Stimulated activated naive CD4-positive, alpha-beta T cell (primary cell): Measurements from ENCODE around the gene LGALS1.

Source experiments
- DNase-seq, 6 experiments: peaks; one replicate each; lab custom pipeline; 2025; lab: John Stamatoyannopoulos, UW

LGALS1 gene

DNA sequence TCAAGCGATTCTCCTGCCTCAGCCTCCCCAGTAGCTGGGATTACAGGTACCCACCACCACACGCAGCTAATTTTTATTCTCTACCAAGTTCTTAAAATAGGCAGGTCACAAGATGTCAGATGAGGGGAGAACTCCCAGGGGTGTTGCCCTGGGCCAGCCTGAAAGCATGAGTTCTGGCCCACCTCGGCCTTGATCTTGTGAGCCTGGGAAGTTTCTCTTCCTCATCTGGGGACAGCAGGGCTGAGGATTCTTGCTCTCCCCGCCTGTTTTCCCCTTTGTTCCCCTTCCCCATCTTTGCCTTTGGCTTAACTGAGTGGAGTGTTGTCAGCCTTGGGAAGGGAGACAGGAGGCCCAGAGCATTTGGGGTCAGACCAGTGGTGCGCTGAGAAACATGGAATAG is 13.4 kb upstream of the LGALS1 start:
- DNase-seq: no peak

DNA sequence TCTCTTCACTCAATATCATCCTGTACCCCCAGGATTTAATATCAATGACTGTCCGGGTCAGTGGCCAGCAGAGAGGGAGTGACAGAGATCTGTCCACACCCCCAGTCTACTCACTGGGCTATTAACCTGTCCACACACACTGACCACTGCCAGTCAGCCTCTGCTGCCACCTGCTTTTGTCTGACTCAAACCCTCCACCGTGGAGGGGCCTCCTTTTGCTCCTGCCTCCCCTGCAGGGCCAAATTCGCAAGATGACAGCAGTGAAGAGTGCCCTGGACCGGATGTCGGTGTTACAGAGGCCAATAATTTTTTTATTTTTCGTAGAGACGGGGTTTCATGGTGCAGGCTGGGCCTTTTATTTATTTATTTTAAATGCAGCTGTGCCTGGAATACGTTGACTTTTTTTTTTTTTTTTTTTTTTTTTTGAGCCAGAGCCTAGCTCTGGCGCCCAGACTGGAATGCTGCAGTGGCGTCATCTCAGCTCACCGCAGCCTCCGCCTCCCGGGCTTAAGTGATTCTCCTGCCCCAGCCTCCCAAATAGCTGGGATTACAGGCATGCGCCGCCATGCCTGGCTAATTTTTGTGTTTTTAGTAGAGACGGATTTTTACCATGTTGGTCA is 11.8 kb upstream of the LGALS1 start:
- no peak for DNase-seq

DNA sequence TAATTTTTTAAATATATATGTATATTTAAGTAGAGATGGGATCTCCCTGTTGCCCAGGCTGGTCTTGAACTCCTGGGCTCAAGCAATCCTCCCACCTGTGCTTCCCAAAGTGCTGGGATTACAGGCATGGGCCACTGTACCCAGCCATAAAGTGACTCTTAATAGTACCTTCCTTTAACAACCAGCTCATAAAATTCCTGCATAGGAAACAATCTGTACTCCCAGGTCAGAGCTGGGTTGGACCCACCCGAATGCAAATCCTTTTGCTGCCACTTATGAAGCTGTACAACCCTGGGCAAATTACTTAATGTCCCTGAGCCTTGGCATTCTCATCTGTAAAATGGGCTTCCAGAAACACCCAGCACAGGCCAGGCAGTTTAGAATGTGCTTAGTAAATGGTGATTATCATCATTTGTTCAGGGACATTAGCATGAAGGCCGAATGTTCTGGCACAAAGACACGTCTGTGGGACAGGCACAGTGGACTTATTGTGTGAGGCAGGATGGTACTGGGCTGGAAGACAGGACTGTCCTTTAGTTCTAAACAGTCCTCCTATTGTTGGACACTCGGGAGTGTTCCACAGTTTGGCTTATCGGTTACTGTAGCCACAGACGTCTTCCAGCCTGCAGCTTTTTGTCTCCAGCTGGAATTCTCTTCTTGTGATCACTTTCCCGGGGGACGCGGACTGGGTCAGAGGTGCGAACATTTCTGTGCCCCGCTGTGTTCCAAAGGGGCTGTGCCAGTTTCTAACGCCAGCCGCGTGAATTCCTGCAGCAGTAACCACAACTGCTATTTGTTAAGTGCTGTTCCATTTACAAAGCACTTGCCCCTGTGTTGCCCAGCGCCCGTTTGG is 11.0 kb upstream of the LGALS1 start:
- DNase-seq: no peak

DNA sequence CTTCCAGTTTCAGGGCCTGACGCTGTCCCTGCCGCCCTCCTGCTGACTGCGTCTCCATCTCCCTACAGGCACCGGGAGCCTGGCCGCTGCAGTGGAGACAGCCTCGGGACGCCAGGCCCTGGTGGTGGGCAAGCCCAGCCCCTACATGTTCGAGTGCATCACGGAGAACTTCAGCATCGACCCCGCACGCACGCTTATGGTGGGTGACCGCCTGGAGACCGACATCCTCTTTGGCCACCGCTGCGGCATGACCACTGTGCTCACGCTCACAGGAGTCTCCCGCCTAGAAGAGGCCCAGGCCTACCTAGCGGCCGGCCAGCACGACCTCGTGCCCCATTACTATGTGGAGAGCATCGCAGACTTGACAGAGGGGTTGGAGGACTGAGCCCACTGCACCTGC is 9.9 kb upstream of the LGALS1 start:
- DNase-seq: no peak

DNA sequence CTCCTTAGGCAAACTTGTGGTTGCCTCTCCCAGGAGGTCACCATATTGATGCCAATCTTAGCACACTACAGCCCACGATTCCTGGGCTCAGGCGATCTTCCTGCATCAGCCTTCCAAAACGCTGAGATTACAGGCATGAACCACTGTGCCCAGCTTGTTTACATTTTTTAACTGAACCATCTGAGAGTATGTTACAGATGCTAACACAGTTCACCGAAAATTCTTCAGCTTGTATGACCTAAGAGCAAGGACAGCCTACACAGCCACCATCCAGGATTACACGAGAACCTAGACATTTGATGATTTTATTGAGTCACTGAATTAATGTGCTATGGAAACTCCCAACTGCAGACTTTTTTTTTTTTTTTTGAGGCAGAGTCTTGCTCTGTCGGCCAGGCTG is 5.8 kb upstream of the LGALS1 start:
- no peak for DNase-seq

DNA sequence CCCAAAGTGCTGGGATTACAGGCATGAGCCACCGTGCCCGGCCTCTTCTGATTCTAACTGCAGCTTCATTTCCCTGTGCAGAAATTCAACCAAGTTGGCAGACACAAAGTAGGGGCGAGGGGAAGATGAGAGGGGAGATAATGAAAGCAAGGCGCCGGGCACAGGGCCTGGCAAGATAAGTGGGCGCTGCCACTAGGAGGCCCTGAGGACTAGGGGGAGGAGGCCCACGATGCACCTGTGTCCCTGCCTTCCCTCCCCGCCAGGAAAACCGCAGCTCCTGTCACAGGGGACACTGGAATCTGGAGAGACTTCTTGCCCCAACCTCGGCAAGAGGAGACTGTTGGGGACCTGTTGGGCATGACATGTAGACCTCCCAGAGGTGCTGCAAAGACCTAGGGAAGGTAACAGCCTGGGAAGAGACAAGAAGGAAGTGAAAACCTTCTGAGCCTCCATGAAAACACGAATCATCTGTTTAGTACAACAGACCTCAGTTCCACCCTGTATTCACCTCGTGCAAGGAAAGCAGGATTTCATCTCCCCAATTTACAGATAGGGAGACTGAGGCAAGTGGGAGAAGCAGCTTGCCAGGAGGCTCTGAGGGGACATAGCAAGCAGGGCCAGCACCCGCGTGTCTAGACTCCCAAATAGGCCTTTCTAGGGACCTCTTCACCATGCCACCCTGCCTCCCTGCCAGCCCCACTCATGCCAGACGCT is 3.1 kb upstream of the LGALS1 start:
- peak; percentile 14 to 49 (median 25) for DNase-seq

DNA sequence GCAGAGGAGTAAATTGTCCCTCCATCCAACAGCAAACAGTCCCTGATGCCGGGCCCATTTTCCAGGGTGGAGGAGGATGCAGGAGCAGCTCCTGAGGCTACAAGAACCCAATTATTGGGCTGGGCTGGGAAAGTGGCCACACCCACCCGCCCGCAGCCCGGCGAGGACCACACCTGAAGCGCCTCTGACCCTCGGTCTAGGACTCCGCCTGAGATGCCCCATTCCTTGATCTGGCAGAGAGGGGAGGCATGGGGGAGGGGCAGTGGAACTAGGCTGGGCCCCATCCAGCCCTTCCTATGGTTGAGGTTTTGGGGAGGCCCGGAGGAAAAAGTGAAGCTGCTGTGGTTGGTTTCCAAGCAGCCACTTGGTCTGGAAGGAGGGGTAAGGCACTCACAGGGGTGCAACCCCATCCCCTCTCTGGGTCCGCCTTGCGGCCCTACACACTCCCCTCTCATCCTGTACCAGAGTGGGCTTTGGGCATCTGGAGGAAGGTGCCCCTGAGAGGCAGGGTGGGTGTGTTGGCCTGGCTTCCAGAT is 2.4 kb upstream of the LGALS1 start:
- DNase-seq: no peak

DNA sequence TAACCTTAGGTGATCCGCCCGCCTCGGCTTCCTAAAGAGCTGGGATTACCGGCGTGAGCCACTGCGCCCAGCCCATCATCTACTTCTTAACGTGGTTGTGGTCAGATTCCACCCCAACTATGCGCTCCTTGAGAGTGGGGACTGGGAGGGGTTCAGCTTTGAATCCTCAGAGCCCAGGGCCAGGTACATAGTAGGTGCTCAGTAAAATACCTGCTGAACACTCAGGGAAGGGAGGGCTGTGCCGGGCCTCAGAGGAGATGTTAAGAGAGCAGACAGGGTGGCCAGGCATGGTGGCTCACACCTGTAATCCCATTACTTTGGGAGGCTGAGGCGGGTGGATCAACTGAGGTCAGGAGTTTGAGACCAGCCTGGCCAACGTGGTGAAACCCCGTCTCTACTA is 1.2 kb upstream of the LGALS1 start:
- DNase-seq: no peak

DNA sequence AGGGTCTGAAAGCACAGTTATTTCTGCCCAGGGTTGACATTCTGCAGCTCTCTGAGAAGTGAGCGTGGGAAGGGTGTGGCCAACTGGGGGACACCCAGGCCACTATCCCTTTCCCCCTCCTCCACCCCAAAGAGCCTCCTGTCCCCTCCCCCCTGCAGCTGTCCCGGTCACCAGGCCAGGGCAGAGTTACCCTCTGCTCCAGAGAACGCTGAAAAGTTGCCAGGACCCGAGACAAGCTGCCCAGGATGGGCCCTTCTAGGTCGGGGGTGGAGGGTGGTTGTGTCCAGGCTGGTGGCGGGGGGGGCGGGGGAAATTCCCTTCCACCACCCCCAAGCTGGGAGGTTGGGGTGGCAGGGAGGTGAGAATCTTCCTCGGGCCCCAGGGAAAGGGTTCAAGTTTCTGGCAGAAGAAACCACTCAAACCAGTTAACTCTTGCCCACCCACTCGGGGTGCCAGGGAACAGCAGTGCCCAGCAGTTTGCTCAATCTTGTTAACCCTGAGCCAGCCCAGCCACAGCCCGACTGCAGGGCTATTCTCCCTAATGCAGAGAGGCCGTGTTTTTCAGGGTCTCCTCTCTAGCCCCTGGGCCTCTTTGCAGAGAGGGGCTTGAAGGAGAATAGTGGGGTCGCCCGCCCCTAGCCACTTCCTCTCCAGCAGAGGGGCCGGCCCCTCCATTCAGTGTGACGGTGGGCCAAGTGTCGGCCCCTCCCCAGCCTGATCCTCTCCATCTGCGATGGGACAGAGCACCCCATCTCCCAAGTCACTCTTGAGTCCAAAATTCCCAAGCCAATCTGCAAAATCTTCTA is 697 bp downstream of the LGALS1 start:
- DNase-seq: peak in 2 of 6 experiments; percentile 26 to 32

DNA sequence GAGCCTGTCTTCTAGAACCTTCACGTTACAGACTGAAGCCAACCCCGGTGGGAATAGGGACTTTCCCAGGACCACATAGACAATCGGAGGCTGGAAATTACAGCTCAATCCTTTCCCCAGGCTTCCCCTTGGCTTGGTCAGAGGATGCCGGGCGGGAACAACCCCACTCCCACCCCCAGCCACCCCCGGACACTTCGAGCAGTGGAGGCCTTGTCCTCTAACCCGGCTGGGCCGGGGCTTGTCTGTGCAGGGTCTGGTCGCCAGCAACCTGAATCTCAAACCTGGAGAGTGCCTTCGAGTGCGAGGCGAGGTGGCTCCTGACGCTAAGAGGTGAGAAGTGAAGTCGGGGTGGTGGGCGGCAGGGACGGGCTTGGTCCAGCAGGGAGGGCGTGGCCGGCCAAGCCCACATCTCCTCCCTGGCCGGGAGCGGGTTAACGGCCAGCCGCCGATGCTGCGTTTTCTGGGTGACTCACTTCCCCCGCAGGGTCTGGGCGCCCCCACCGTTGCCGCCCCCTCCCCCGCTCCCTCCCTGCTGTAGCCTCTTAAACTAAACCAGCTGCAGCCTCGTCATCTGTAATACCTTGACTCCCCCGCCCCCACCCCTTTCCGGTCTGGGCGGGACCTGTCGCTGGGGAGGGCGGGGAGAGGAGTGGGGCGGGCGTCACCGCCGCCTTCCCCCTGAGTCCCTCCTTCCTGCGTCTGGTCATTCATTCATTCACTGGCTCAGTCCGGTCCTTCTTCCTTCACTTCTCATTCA is 1.5 kb downstream of the LGALS1 start:
- peak; percentile 88 to 95 (median 94) for DNase-seq

DNA sequence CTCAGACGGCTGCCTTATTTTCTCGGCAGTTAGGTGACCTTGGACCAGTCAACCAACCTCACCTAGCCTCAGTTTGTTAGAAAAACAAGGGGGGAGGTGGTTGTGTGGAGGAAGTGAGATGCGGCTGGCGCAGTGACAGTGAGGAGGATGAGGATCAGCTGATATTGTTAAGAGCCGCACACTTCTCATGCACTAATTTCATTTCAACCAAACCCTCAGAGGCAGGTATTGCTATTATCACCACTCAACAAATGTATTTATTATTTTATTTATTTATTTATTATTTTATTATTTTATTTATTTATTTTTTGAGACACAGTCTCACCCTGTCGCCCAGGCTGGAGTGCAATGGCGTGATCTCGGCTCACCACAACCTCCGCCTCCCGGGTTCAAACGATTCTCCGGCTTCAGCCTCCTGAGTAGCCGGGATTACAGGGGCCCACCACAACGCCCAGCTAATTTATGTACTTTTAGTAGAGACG is 2.1 kb downstream of the LGALS1 start:
- no peak for DNase-seq

DNA sequence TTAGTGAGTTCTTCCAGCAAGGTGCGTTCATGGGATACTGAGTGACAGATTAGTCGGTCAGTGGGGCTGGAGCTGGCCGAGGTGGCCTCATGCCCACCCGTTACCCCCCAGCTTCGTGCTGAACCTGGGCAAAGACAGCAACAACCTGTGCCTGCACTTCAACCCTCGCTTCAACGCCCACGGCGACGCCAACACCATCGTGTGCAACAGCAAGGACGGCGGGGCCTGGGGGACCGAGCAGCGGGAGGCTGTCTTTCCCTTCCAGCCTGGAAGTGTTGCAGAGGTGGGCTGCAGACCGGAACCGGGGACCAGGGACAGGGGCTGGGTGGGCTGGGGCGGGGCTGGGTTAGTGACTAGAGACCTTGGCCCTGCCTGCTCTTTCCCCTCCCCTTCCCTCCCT is 2.9 kb downstream of the LGALS1 start:
- no peak for DNase-seq

DNA sequence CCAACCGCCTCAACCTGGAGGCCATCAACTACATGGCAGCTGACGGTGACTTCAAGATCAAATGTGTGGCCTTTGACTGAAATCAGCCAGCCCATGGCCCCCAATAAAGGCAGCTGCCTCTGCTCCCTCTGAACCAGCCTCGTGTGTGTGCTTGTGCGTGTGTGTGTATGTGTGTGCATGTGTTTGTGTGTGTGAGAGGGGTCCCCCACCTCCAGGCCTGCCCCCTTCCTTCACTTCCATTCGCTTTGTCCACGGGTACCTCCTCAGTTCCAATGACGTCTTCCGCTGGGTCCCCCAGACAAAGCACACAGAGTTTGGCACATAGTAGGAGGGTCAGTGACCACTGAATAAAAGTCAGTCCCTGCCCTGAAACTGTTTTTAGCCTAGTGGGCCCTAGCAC is 4.2 kb downstream of the LGALS1 start:
- DNase-seq: no peak

DNA sequence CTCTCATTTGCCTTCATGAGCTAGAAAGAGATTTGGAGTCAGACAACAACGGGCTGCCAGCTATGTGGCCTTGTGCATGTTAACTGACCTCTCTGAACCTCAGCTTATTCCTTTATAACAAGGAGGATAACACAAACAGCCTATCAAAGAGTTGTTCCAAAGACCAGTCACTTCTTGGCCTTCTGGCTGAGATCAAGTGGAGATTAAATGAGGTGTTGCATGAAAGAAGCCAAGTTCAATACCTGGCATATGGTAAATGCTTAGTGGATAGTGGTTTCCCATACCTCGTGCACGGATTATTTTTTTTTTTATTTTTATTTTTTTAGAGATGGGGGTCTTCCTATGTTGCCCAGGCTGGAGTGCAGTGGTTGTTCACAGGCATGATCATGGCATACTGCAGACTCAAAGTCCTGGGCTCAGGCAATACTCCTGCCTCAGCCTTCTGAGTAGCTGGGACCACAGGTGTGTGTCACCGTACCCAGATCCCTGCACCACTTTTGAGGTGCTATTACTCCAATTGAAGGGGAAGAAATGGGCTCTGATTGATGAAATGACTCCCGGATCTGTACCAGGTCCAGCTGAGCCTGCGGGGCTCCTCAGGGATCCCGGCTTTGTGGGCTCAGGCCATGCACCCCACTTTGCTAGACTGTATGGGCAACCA is 4.9 kb downstream of the LGALS1 start:
- DNase-seq: no peak

DNA sequence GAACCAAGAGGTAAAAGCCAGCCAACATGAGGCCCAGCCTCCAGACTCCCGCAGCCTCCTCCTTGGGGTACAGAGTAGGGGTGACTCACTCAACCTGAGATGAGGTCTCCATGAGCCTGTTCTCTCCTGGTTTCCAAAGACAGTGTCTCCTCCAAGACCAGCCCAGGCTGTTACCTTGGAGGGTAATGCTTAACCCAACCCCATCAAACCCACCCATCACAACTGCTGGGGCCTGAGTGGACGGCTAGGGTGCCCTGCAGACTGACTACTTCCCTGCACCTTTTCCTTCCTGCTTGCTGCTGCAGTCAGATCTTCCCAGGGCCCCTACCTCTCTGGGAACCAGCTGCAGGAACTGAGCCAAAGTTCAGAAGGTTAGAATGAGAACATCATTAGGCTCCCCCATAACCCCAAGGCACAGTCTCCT is 5.6 kb downstream of the LGALS1 start:
- DNase-seq: no peak

DNA sequence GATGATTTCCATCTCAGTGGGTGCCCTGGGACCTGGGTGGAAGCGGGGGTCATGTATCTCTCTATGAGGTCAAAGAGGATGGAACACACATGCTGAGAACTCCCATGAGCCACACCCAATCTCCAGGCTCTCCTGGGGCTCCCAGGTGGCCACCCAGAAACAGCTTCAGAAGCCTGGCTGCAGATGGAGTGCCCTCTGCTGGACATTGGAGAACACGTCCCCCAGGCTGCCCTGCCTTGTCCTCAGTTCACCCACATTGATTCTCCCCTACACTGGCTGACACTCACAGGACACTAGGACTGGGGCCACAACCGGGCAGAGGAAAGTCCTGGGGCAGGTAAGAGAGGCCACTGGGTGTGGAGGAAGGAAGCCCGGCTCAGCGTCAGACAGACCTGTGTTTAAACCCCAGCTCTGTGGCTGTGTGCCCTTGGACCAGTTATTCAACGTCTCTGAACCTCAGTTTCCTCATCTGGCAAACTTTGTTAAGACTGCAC is 6.2 kb downstream of the LGALS1 start:
- DNase-seq: peak; percentile 27 to 76 (median 60)

DNA sequence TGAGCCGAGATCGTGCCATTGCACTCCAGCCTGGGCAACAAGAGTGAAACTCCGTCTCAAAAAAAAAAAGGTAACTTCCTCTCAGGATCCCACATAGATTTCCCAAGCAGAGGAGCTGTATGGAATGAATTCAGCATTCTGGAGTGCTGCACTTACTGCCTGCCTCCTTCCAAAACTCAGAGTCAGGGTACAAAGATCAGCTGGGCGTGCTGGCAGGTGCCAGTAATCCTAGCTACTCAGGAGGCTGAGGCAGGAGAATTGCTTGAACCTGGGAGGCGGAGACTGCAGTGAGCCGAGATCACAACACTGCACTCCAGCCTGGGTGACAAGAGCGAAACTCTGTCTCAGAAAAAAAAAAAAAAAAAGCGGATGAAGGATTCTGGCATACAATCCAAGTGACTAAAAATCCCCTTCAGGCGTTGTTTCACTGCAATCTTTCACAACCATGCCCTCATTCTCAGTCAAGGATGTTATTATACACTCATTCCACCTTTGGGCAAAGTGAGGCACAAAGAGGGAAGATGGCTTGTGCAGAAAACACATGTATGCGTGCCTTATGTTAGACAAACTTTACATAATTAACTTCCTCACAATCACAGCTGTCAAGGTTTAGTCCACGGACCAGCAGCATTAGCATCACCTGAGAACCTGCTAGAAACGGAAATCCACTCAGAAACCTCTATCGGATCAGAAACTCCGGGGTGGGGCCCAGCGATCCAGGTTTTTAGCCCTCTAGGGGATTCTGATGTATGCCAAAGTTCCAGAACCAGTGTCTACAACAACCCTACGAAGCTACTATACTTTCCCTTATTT is 9.6 kb downstream of the LGALS1 start:
- DNase-seq: no peak

DNA sequence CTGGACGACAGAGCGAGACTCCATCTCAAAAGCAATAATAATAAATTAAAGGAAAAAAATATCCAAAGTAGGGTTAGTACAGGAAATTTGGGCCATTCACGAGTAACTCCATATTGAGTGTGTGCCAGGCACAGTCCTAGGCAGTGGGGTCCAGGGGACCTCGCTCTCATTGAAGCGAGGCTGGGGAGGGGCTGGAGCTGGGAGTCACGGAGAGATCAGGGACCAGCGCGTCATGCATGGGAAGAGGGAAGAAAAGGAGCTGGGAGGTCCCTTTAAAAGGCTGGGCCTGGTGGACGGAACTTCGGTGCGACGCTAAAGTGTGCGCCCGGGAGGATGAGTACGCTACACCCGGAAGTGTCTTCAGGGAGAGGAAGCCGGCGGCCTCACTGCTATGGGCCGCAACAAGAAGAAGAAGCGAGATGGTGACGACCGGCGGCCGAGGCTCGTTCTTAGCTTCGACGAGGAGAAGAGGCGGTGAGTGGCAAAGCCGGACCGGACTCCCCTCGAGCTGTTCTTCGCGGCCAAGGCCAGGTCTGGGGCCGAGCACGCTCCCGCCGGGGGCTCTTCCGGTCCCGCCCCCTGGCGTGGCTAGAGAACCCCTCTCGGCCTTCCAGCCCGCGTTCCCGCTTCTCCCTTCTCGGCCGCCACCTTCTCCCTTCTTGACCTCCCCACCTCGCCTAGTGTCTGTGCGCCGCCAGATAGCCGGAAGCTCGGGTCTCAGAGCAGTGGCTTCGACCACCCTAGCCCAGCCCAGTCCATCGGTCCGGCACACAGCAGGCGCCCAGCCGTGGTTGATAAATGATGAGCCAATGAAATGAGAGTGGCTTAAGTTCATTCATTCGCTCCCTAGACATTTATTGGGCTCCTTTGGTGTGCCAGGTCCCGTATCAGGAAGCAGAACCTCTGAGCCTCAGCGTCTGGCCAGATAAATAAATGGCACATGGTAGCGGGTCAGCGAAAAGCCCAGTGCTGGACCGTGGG is 10.9 kb downstream of the LGALS1 start, which contains the start of gene NOL12:
Gene NOL12 (plus strand): TSS at position 342 of the 981 bp plus-strand sequence. CDS start 50 bp downstream, at position 392.
- DNase-seq: peak; percentile 51 to 84 (median 64)
